ENCODE data around the gene TSPAN31. TPM values are rescaled to one million over a fixed set of nuclear protein-coding genes. Genes with fewer than 3 reads are reported as not detected.

TSPAN31 gene
- total and polyA plus RNA-seq, 9 of the 15 experiments (the other 6 are each of a cell fraction or from before 2014, with no cell fraction given): 11.3 to 26.4 (median 14.3) TPM

- TF ChIP-seq, protein P1, sequence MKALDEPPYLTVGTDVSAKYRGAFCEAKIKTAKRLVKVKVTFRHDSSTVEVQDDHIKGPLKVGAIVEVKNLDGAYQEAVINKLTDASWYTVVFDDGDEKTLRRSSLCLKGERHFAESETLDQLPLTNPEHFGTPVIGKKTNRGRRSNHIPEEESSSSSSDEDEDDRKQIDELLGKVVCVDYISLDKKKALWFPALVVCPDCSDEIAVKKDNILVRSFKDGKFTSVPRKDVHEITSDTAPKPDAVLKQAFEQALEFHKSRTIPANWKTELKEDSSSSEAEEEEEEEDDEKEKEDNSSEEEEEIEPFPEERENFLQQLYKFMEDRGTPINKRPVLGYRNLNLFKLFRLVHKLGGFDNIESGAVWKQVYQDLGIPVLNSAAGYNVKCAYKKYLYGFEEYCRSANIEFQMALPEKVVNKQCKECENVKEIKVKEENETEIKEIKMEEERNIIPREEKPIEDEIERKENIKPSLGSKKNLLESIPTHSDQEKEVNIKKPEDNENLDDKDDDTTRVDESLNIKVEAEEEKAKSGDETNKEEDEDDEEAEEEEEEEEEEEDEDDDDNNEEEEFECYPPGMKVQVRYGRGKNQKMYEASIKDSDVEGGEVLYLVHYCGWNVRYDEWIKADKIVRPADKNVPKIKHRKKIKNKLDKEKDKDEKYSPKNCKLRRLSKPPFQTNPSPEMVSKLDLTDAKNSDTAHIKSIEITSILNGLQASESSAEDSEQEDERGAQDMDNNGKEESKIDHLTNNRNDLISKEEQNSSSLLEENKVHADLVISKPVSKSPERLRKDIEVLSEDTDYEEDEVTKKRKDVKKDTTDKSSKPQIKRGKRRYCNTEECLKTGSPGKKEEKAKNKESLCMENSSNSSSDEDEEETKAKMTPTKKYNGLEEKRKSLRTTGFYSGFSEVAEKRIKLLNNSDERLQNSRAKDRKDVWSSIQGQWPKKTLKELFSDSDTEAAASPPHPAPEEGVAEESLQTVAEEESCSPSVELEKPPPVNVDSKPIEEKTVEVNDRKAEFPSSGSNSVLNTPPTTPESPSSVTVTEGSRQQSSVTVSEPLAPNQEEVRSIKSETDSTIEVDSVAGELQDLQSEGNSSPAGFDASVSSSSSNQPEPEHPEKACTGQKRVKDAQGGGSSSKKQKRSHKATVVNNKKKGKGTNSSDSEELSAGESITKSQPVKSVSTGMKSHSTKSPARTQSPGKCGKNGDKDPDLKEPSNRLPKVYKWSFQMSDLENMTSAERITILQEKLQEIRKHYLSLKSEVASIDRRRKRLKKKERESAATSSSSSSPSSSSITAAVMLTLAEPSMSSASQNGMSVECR (CRISPR knock-in tag; IDR thresholded peaks at IDR 0.05): peak; percentile 100
- TF ChIP-seq SLC30A9 (CRISPR knock-in tag; IDR thresholded peaks at IDR 0.05) (no peak), ATF1 (CRISPR knock-in tag; IDR thresholded peaks at IDR 0.05) (peak; percentile 87), ATF1 (tag; IDR thresholded peaks at IDR 0.05) (peak; percentile 99), ZNF316 (IDR thresholded peaks at IDR 0.05) (0 out of 2 replicates have a peak, but pooled peaks have one; percentile 14), ZNF584 (CRISPR knock-in tag; IDR thresholded peaks at IDR 0.05; ENCODE audit: low read depth) (no peak), ARID1B (IDR thresholded peaks at IDR 0.05) (peak; percentile 59), SOX6 (IDR thresholded peaks at IDR 0.05) (peak; percentile 41; the same call in 1 of the 2 replicates), ZNF311 (CRISPR knock-in tag; IDR thresholded peaks at IDR 0.05) (no peak), NCOA1 (IDR thresholded peaks at IDR 0.05; ENCODE audit: low read depth) (peak; percentile 33; the same call in 1 of the 2 replicates), RB1 (IDR thresholded peaks at IDR 0.05; ENCODE audit: low read depth) (peak; percentile 83), SIX5 (IDR thresholded peaks at IDR 0.05; ENCODE audit: borderline replicate concordance in 1 of 2, insufficient read depth in 1 of 2, low read depth in 1 of 2, low read length in 2 of 2) (no peak), FOXA3 (CRISPR knock-in tag; conservative IDR thresholded peaks at IDR 0.05 in 1 of 2, IDR thresholded peaks at IDR 0.05 in 1 of 2) (peak in 1 of 2 experiments; percentile 79; a peak in 2 of 4 replicates), MAFG (tag; conservative IDR thresholded peaks at IDR 0.05) (no peak), NR2C2 (CRISPR knock-in tag; IDR thresholded peaks at IDR 0.05) (no peak), NR2C2 (tag; IDR thresholded peaks at IDR 0.05) (peak; percentile 45), BCOR (IDR thresholded peaks at IDR 0.05) (no peak), TEAD1 (CRISPR knock-in tag; IDR thresholded peaks at IDR 0.05) (peak in 1 of 2 experiments; percentile 79; a peak in 2 of 4 replicates), TAF9B (IDR thresholded peaks at IDR 0.05; ENCODE audit: partially characterized antibody) (peak; percentile 96), MTA1 (IDR thresholded peaks at IDR 0.05; ENCODE audit: borderline replicate concordance) (peak; percentile 98), SMARCB1 (IDR thresholded peaks at IDR 0.05; ENCODE audit: insufficient read length, low read depth) (no peak)
- TF ChIP-seq, protein P2, sequence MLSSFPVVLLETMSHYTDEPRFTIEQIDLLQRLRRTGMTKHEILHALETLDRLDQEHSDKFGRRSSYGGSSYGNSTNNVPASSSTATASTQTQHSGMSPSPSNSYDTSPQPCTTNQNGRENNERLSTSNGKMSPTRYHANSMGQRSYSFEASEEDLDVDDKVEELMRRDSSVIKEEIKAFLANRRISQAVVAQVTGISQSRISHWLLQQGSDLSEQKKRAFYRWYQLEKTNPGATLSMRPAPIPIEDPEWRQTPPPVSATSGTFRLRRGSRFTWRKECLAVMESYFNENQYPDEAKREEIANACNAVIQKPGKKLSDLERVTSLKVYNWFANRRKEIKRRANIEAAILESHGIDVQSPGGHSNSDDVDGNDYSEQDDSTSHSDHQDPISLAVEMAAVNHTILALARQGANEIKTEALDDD (IDR thresholded peaks at IDR 0.05): no peak
- TF ChIP-seq, protein P3, sequence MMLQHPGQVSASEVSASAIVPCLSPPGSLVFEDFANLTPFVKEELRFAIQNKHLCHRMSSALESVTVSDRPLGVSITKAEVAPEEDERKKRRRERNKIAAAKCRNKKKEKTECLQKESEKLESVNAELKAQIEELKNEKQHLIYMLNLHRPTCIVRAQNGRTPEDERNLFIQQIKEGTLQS (IDR thresholded peaks at IDR 0.05): peak; percentile 99; the same call in 1 of the 2 replicates
- TF ChIP-seq, protein P3 (CRISPR knock-in tag; conservative IDR thresholded peaks at IDR 0.05): peak; percentile 97
- TF ChIP-seq, protein P4, sequence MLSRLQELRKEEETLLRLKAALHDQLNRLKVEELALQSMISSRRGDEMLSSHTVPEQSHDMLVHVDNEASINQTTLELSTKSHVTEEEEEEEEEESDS (CRISPR knock-in tag; IDR thresholded peaks at IDR 0.05): no peak
Observed at GRCh38 chr12:57771873-57772428, 27.1 kb downstream of the TSPAN31 start, which contains the start of gene METTL1 (continued).

All from K562 (cell line).